Measurements from ENCODE around the gene NUDT16L1. TPM values are rescaled to one million over a fixed set of nuclear protein-coding genes. Genes with fewer than 3 reads are reported as not detected.

Gene NUDT16L1
- total RNA-seq, 1 donor from 2014 or later: 24.0 TPM

DNA sequence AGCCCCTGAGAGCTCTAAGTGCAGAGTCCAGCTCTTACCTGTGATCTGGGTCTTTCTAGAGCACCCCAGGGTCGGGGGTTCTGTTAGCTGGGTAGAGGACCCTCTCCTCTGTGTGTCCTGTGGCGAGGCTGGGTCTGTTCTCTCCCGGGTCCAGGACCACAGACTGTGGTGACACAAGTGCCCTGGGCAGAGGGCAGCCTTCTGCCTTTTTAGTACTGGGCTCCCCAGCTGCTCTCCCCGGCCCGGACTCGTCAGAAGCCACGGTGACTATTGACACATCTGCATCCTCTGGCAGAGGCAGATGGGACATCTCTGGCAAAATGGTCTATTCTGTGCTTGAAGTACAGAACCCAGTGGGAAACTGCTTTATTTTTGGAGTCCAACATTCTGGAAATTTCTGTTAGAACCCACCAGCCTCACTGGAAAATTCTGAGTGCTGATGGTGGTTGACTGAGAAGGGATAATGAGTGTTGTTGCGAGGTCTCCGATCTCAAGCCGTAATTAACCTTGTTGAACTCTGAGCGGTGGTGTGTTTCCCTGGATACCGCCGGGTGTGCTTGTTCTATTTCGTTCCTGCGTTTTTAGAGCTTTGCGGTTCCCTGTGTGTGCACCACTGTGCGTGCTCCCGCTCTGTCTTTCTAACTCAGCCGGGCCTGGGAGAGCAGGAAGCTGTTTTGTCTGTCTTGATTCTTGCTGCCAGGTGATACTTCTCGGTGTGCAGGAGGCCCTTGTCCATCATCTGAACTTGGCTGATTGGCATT is 26.0 kb upstream of the NUDT16L1 start:
- intact Hi-C loops (cut with DNase I): no loop called here
- Histone ChIP-seq H3K4me3 (no peak overlapping the region), H3K27ac (no peak overlapping the region), H3K27me3 (no peaks in the 10 kb centered on the region), H3K36me3 (peaks cover 65% of the 10 kb centered on the region), H3K9me3 (no peaks in the 10 kb centered on the region), H3K4me1 (peaks cover 29% of the 10 kb centered on the region)
- TF ChIP-seq, protein P1, sequence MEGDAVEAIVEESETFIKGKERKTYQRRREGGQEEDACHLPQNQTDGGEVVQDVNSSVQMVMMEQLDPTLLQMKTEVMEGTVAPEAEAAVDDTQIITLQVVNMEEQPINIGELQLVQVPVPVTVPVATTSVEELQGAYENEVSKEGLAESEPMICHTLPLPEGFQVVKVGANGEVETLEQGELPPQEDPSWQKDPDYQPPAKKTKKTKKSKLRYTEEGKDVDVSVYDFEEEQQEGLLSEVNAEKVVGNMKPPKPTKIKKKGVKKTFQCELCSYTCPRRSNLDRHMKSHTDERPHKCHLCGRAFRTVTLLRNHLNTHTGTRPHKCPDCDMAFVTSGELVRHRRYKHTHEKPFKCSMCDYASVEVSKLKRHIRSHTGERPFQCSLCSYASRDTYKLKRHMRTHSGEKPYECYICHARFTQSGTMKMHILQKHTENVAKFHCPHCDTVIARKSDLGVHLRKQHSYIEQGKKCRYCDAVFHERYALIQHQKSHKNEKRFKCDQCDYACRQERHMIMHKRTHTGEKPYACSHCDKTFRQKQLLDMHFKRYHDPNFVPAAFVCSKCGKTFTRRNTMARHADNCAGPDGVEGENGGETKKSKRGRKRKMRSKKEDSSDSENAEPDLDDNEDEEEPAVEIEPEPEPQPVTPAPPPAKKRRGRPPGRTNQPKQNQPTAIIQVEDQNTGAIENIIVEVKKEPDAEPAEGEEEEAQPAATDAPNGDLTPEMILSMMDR (IDR thresholded peaks at IDR 0.05): no peak
- ATAC-seq: no peak
- no peak for DNase-seq

DNA sequence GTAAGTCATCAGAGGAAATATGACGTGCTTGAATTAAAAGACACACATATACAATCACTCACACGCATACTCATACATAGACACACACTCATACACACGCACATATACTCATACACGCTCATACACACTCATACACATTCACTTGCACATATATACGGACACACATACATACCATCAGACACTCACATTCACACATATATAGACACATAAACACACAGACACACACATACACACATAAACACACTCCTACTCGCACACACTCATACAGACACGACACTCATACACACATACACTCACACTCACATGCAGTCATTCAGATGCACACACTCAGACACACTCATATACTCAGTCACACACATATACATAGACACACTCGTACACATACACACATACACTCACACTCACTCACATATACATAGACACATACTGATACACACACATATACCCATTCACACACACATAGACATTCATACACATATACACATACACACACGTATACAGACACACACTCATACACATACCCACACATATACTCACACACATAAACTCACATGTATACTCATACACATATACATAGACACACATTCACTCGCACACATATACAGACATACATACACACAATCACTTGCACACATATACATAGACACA is 24.9 kb upstream of the NUDT16L1 start:
- no peaks in the 10 kb centered on the region for H3K27me3 ChIP-seq
- TF ChIP-seq, protein P1 (IDR thresholded peaks at IDR 0.05): no peak
- no peak for ATAC-seq
- H3K27ac ChIP-seq: no peak overlapping the region
- H3K4me3 ChIP-seq: no peak overlapping the region
- peaks cover 71% of the 10 kb centered on the region for H3K36me3 ChIP-seq
- H3K4me1 ChIP-seq: peaks cover 25% of the 10 kb centered on the region
- no peak for DNase-seq
- intact Hi-C loops (cut with DNase I): no loop called here
- H3K9me3 ChIP-seq: no peaks in the 10 kb centered on the region

DNA sequence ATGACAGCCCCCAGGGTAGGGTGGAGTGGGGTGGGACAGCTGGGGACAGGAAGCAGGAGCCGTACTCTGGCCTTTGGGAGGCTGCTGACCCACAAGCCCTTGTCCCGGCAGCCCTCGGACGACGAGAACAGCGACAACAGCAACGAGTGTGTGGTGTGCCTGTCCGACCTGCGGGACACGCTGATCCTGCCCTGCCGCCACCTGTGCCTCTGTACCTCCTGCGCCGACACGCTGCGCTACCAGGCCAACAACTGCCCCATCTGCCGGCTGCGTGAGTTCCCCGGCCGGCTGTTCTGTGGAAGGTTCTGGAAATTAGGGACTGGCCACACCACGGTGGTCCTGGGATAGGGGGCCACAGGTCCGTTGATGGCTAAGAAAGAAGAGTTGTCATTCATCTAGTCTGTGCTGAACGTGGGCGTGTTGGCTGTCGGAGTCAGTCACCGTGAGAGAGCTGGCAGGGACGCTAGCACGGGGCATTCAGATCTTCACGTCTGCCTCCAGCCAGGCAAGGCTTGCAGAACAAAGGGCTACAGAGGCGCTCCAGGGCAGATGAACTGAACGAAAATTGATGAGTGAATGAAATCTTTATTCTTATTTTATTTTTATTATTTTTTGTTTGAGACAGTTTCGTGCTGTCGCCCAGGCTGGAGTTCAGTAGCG is 19.8 kb upstream of the NUDT16L1 start:
- DNase-seq (no peak), ATAC-seq (no peak)
- no peak overlapping the region for H3K27ac ChIP-seq
- TF ChIP-seq, protein P1 (IDR thresholded peaks at IDR 0.05): no peak
- no peaks in the 10 kb centered on the region for H3K9me3 ChIP-seq
- H3K27me3 ChIP-seq: no peaks in the 10 kb centered on the region
- peaks cover 60% of the 10 kb centered on the region for H3K36me3 ChIP-seq
- intact Hi-C loops (cut with DNase I): no loop called here
- peaks cover 3% of the 10 kb centered on the region for H3K4me1 ChIP-seq
- H3K4me3 ChIP-seq: no peak overlapping the region

DNA sequence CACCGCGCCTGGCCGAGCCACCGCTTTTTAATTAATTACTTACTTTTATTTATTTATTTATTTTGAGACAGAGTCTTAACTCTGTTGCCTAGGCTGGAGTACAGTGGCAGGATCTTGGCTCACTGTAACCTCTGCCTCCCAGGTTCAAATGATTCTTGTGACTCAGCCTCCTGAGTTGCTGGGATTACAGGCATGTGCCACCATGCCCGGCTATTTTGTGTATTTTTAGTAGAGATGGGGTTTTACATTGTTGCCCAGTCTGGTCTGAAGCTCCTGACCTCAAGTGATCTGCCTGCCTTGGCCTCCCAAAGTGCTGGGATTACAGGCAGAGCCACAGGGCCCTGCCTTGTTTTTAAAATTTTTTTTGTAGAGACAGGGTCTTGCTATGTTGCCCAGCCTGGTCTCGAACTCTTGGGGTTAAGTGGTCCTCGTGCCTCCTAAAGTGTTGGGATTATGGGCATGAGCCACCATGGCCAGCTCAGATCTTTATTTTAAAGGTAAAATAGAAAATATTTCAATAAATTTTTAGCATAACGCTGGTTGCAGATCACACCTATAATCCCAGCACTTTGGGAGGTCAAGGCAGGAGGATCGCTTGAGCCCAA is 18.3 kb upstream of the NUDT16L1 start:
- H3K4me3 ChIP-seq: no peak overlapping the region
- H3K36me3 ChIP-seq: peaks cover 53% of the 10 kb centered on the region
- H3K4me1 ChIP-seq: peaks cover 16% of the 10 kb centered on the region
- no peaks in the 10 kb centered on the region for H3K27me3 ChIP-seq
- no peak for ATAC-seq
- TF ChIP-seq, protein P1 (IDR thresholded peaks at IDR 0.05): no peak
- DNase-seq: no peak
- intact Hi-C loops (cut with DNase I): no loop called here
- H3K27ac ChIP-seq: no peak overlapping the region
- no peaks in the 10 kb centered on the region for H3K9me3 ChIP-seq

DNA sequence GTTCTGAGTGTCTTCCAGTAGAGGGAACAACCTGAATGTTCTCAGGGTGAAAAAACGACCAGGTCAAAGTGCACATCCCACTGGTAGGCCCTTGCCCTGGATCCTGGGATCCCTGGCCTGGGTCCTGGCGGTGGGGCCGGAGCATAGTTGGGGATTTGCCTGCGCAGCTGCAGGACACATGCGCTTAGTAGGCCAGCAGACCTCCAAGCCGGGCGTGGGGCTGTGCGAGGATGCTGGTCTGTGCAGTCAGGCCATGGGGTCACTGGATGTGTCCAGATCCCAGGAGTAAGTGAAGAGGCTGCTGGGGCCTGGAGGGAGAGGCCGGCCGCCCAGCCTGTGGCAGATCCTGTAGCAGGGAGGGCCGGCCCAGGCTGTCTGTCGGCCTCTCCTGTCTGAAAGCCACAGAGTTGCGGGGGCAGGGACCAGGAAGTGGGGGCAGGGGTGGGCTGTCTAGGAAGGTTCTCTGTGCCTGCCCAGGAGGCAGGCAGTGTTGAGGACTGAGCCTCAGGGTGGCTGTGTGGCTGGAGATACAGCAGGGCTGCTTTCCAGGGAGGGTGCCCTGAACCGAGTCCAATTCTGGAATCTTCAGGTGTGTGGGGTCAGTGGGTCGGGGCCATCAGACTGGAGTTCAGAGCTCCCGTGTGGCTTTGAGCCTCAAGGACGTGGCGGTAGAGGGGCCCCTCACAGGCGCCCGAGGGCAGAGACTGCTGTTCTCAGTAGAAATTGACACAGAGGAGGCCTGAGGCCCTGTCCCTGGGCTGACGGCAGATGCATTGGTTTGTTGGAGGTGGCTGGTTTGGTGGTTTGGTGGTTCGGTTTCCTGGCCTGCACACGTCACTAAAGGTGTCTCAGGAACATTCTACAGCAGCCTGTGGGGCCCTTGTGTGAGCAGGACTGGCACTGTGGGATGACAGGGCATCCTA is 17.2 kb upstream of the NUDT16L1 start:
- peak overlapping the region; percentile 36 for H3K27ac ChIP-seq
- no peak for DNase-seq

More for the DNA sequence above, 17.2 kb upstream of the NUDT16L1 start:
- TF ChIP-seq, protein P1 (IDR thresholded peaks at IDR 0.05): no peak
- no peaks in the 10 kb centered on the region for H3K27me3 ChIP-seq
- peaks cover 43% of the 10 kb centered on the region for H3K36me3 ChIP-seq
- no peak overlapping the region for H3K4me3 ChIP-seq
- peaks cover 16% of the 10 kb centered on the region for H3K4me1 ChIP-seq
- intact Hi-C loops (cut with DNase I): no loop called here
- H3K9me3 ChIP-seq: no peaks in the 10 kb centered on the region
- no peak for ATAC-seq

Measured in upper lobe of right lung (tissue), 1 donor.